DND-41 (cell line): ENCODE results near the gene RALA.

Source experiments
- CTCF ChIP-seq: IDR thresholded peaks from 2 replicates; pipeline ENCODE4 v1.5.1; 2012; ENCODE audit warnings: borderline replicate concordance, low read length, moderate library complexity, mild to moderate bottlenecking; ENCODE audit not compliant: poor library complexity, severe bottlenecking; ENCODE audit errors: extremely low read depth
- EZH2 ChIP-seq: IDR thresholded peaks from 3 replicates; pipeline ENCODE4 v1.6.1; 2012; ENCODE audit warnings: borderline replicate concordance, low read depth, mild to moderate bottlenecking, moderate library complexity, low read length, inconsistent platforms; ENCODE audit not compliant: severe bottlenecking

GRCh38 chr7:39695852-39696586 is 72.6 kb downstream of the RALA start:
- TF ChIP-seq CTCF: no peak
- no peak for TF ChIP-seq EZH2
